GM12878 (cell line): ENCODE data around the gene CXCL12. TPM values are rescaled to one million over a fixed set of nuclear protein-coding genes. Genes with fewer than 3 reads are reported as not detected.

Experiments used
- ATAC-seq: fragments of 200-7000 bp; cut with Tn5 transposase; 3 replicates; pipeline ENCODE4 v1.9.1; 2020; ENCODE audit warnings: mild to moderate bottlenecking, moderate library complexity
- BruUV-seq: library from RNA; stranded (reverse); fragments of 400-500 nt; replicated peaks from 2 replicates; lab custom pipeline; 2021; lab: Mats Ljungman, UMichigan
- CTCF ChIA-PET: fragments of 300-600 bp; sonication (Branson Sonifier 250); formaldehyde crosslinking; extraction: SDS; loops from one replicate; lab custom pipeline; 2021; ENCODE audit warnings: inconsistent platforms; lab: Yijun Ruan, JAX
- POLR2A ChIA-PET: fragments of 350-600 bp; formaldehyde crosslinking; extraction: SDS; loops from one replicate; lab custom pipeline; 2021; ENCODE audit warnings: inconsistent platforms; lab: Charles Lee
- RAD21 ChIA-PET: fragments of 300-600 bp; sonication (Branson Sonifier 250); formaldehyde crosslinking; loops from one replicate; lab custom pipeline; 2023; ENCODE audit warnings: antibody characterized with exemption; ENCODE audit not compliant: unreplicated experiment; lab: Charles Lee
- SMC1A ChIA-PET: fragments of 300-600 bp; sonication (Branson Sonifier 250); formaldehyde crosslinking; loops from one replicate; lab custom pipeline; 2023; ENCODE audit not compliant: unreplicated experiment, uncharacterized antibody; lab: Charles Lee
- DNase-seq: peaks from one replicate; pipeline ENCODE4 v3.0.0-alpha.2; 2011; ENCODE audit warnings: low read depth, low spot score
- FAIRE-seq: peaks from 3 replicates; lab custom pipeline; 2011; peaks lifted over from hg19 to GRCh38; lab: Jason Lieb, UNC
- H2AFZ ChIP-seq: 2 replicates; pipeline ENCODE4 v1.6.0; 2011; ENCODE audit warnings: low read depth, low read length, control low read depth; ENCODE audit not compliant: control insufficient read depth
- H3K27ac ChIP-seq: 2 replicates; pipeline ENCODE4 v1.5.1; 2011; ENCODE audit warnings: control low read depth; ENCODE audit not compliant: control insufficient read depth, insufficient read depth
- H3K27me3 ChIP-seq, 2 experiments: replicated peaks in 1 of 2; 2 replicates each; pipeline versions ENCODE4 v1.6.0 to v1.6.1; 2011; ENCODE audit warnings: low read length in 1 of 2; ENCODE audit not compliant: control insufficient read depth in 2 of 2, insufficient read depth in 2 of 2
- H3K36me3 ChIP-seq, 2 experiments: 2 replicates each; pipeline ENCODE4 v1.5.1; 2011; ENCODE audit warnings: low read length in 1 of 2; ENCODE audit not compliant: control insufficient read depth in 2 of 2, insufficient read depth in 2 of 2
- H3K4me1 ChIP-seq: 2 replicates; pipeline ENCODE4 v1.6.1; 2011; ENCODE audit warnings: mild to moderate bottlenecking, low read length, moderate library complexity, mixed read lengths; ENCODE audit not compliant: control insufficient read depth, insufficient read depth
- H3K4me2 ChIP-seq: 2 replicates; pipeline ENCODE4 v1.6.0; 2011; ENCODE audit warnings: control low read depth; ENCODE audit not compliant: control insufficient read depth, insufficient read depth
- H3K4me3 ChIP-seq: fragments of 200-600 bp; sonication (generic); 2 replicates; pipeline ENCODE4 v1.5.1; 2016
- H3K79me2 ChIP-seq: 2 replicates; pipeline ENCODE4 v1.6.0; 2011; ENCODE audit warnings: low read length; ENCODE audit not compliant: control insufficient read depth, insufficient read depth
- H3K9ac ChIP-seq: 2 replicates; pipeline ENCODE4 v1.8.0; 2011; ENCODE audit warnings: low read length, control low read depth, mixed read lengths; ENCODE audit not compliant: control insufficient read depth, insufficient read depth
- H3K9me3 ChIP-seq: replicated peaks from 3 replicates; pipeline ENCODE4 v1.5.1; 2011; ENCODE audit warnings: mild to moderate bottlenecking, low read length; ENCODE audit not compliant: control insufficient read depth, insufficient read depth
- H4K20me1 ChIP-seq: 2 replicates; pipeline ENCODE4 v1.6.0; 2011; ENCODE audit not compliant: control insufficient read depth, insufficient read depth
- BHLHE40 ChIP-seq, 2 experiments: fragments of 450-650 bp in 1 of 2; IDR thresholded peaks; 2 replicates each; pipeline ENCODE4 v1.6.1; 2011 to 2017; ENCODE audit warnings: low read depth in 2 of 2, borderline replicate concordance in 1 of 2, improper control_type of control experiment in 1 of 2, low read length in 1 of 2, mild to moderate bottlenecking in 1 of 2
- CEBPB ChIP-seq, 2 experiments: fragments of 150-350 bp in 1 of 2; IDR thresholded peaks; 2 replicates each; pipeline ENCODE4 v1.6.1; 2012 to 2014; ENCODE audit warnings: low read depth in 2 of 2, low read length in 2 of 2, borderline replicate concordance in 1 of 2, inconsistent platforms in 1 of 2
- HDGF ChIP-seq: fragments of 450-650 bp; IDR thresholded peaks from 2 replicates; pipeline ENCODE4 v1.6.1; 2016; ENCODE audit warnings: antibody characterized with exemption
- IRF4 ChIP-seq: IDR thresholded peaks from 2 replicates; pipeline ENCODE4 v1.6.1; 2011; ENCODE audit warnings: low read depth, low read length
- MYB ChIP-seq: fragments of 150-350 bp; IDR thresholded peaks from 2 replicates; pipeline ENCODE4 v1.6.1; 2014; ENCODE audit warnings: mild to moderate bottlenecking, low read depth, low read length, borderline replicate concordance
- POLR2A ChIP-seq: IDR thresholded peaks from 2 replicates; pipeline ENCODE4 v1.6.1; 2011; ENCODE audit warnings: low read depth, mild to moderate bottlenecking, low read length
- SIN3A ChIP-seq: IDR thresholded peaks from 2 replicates; pipeline ENCODE4 v1.6.1; 2012; ENCODE audit warnings: low read depth, low read length, improper control_type of control experiment
- STAT1 ChIP-seq: fragments of 450-650 bp; conservative IDR thresholded peaks from 2 replicates; pipeline ENCODE4 v1.6.1; 2014; ENCODE audit warnings: antibody characterized with exemption, mild to moderate bottlenecking
- TAF1 ChIP-seq: IDR thresholded peaks from 2 replicates; pipeline ENCODE4 v1.6.1; 2011; ENCODE audit warnings: mild to moderate bottlenecking, low read depth, low read length, borderline replicate concordance
- WGBS: methylation state at CpG from one replicate; pipeline ENCODE4 v1.1.6; 2016; ENCODE audit warnings: low lambda C conversion rate; ENCODE audit not compliant: insufficient replicate concordance, insufficient coverage; ENCODE audit errors: missing lambda C conversion rate; 5-methylcytosine and 5-hydroxymethylcytosine counted together
- in situ Hi-C: fragments of 300-500 bp; cut with MboI; formaldehyde crosslinking; loops from 9 replicates; pipeline ENCODE4 v1.14.3; 2018; ENCODE audit warnings: mixed read lengths
- intact Hi-C: fragments of 100-400 bp; cut with micrococcal nuclease; formaldehyde crosslinking; loops from one replicate; pipeline ENCODE4 v1.14.2; 2022; ENCODE audit not compliant: unreplicated experiment
- polyA plus RNA-seq, 11 experiments: library from polyadenylated mRNA; depleted of rRNA in 4 of 11; unstranded in 6 of 11; stranded (reverse) in 5 of 11; fragments of >200 nt; fragmentation: Nextera tagmentation in 4 of 11; fragmentation: Illumina TruSeq in 1 of 11; extraction: Ambion mirVana in 4 of 11; extraction: Trizol in 1 of 11; gene quantifications; 1 replicate in 1 of 11; 2 replicates in 10 of 11; pipeline versions ENCODE4 v1.2.1 to v1.2.3, GENCODE V29; 2011 to 2016; ENCODE audit warnings: inconsistent platforms in 2 of 11, missing spikeins in 2 of 11, low read depth in 1 of 11
- total RNA-seq, 4 experiments: library from RNA; depleted of rRNA in 3 of 4; stranded (reverse); fragments of >200 nt in 3 of 4; fragmentation: Illumina TruSeq in 1 of 4; extraction: Trizol in 1 of 4; gene quantifications; 2 replicates each; pipeline versions ENCODE4 v1.2.1 to v1.2.3, GENCODE V29; 2013 to 2021
- TF ChIP-seq, protein P1 (sequence below): IDR thresholded peaks from 2 replicates; pipeline ENCODE4 v1.6.1; 2011; ENCODE audit warnings: borderline replicate concordance, low read depth, mild to moderate bottlenecking, moderate library complexity, low read length; ENCODE audit not compliant: insufficient read depth, poor library complexity, severe bottlenecking
- TF ChIP-seq, protein P2 (sequence below): fragments of 450-650 bp; IDR thresholded peaks from 2 replicates; pipeline ENCODE4 v1.6.1; 2017; ENCODE audit warnings: low read depth, mild to moderate bottlenecking, moderate library complexity

Gene CXCL12
- total and polyA plus RNA-seq, 10 of the 15 experiments (the other 5 are each of a cell fraction or from before 2014, with no cell fraction given): 0.03 to 4.5 (median 0.53) TPM

DNA sequence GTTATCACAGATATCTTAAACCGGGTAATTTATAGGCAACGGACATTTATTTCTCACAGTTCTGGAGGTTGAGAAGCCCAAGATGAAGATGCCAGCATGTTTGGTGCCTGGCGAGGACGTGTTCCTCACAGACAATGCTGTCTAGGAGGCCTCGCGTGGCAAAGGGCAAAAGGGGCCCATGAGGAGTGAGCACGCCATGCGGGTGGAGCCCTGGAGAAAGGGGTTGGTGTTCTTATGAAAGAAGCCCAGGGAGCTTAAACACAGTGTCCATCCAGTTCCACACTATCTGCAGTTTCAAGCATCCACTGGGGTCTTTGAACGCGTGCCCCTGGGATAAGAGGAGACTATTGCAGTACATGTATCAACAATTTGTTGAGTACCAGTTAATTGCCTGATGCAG, 51.4 kb downstream of the CXCL12 start (continued):
- TF ChIP-seq, protein P1, sequence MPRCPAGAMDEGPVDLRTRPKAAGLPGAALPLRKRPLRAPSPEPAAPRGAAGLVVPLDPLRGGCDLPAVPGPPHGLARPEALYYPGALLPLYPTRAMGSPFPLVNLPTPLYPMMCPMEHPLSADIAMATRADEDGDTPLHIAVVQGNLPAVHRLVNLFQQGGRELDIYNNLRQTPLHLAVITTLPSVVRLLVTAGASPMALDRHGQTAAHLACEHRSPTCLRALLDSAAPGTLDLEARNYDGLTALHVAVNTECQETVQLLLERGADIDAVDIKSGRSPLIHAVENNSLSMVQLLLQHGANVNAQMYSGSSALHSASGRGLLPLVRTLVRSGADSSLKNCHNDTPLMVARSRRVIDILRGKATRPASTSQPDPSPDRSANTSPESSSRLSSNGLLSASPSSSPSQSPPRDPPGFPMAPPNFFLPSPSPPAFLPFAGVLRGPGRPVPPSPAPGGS: no peak
- TF ChIP-seq, all 136 proteins: peak for 0

DNA sequence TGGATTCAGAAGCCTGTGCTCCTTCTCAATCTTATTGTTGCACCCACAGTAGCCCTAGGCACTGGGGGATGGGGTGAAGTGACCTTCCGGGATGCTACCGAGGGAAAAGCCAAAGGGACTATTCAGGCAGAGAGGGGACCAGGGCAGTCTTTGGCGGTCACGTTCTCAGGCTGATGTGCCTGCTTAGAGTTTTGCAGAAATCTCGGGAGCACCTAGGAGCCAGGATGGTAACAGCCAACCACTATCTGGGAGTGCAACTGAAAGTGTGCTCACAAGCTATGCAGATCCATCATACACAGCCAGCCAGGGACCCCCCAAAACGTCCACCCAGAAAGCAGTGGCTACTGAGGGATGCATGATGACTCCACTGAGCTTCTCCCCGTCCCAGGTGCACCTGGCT, 52.4 kb downstream of the CXCL12 start:
- BruUV-seq: no TSS peak
- H3K36me3 ChIP-seq: no peaks in the 10 kb centered on the region
- no peaks in the 10 kb centered on the region for H3K79me2 ChIP-seq
- H4K20me1 ChIP-seq: no peaks in the 10 kb centered on the region
- in situ Hi-C loops: no loop called here
- H3K4me1 ChIP-seq: no peaks in the 10 kb centered on the region
- CTCF ChIA-PET: no interaction called here
- no peak for TF ChIP-seq STAT1
- TF ChIP-seq, all 136 proteins: peak for 0
- DNase-seq (no peak), ATAC-seq (no peak), FAIRE-seq (no peak)
- Histone ChIP-seq H3K9me3 (no peaks in the 10 kb centered on the region), H3K27me3 (no peaks in the 10 kb centered on the region), H3K4me3 (no peak overlapping the region), H3K9ac (no peak overlapping the region), H3K4me2 (no peak overlapping the region), H3K27ac (no peak overlapping the region), H2AFZ (no peak overlapping the region)
- WGBS: 45% methylated on average over 7 of the region's 7 CpGs
- POLR2A ChIA-PET: no interaction called here
- intact Hi-C loops: no loop called here
- RAD21 ChIA-PET: no interaction called here
- SMC1A ChIA-PET: no interaction called here

DNA sequence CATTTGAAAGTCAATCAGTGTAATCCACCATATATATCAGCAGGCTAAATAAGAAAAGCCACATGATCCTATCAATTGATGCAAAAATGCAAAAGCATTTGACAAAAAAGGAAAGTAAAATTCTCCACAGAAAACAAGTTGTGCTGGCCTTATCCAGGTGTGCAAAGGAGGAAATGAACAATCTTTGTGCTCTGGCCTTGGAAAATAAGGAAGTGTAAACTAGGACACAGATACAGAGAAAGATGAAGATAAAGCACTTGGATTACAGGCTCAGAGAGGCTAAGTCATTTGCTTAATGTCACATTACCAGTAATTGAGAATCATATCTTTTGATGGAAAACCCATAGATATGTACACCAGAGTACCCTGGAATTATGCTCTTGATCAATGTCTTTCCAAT, 54.5 kb downstream of the CXCL12 start:
- no peaks in the 10 kb centered on the region for H3K27me3 ChIP-seq
- intact Hi-C loops: no loop called here
- H3K27ac ChIP-seq: no peak overlapping the region
- DNase-seq: no peak
- TF ChIP-seq BHLHE40 (IDR thresholded peaks at IDR 0.05; ENCODE audit: borderline replicate concordance in 1 of 2, low read depth in 2 of 2, low read length in 1 of 2) (no peak), SIN3A (no peak), HDGF (no peak), TAF1 (no peak), POLR2A (no peak), IRF4 (no peak), CEBPB (IDR thresholded peaks at IDR 0.05; ENCODE audit: borderline replicate concordance in 1 of 2, low read depth in 2 of 2, low read length in 2 of 2) (no peak), MYB (no peak)
- TF ChIP-seq, protein P2, sequence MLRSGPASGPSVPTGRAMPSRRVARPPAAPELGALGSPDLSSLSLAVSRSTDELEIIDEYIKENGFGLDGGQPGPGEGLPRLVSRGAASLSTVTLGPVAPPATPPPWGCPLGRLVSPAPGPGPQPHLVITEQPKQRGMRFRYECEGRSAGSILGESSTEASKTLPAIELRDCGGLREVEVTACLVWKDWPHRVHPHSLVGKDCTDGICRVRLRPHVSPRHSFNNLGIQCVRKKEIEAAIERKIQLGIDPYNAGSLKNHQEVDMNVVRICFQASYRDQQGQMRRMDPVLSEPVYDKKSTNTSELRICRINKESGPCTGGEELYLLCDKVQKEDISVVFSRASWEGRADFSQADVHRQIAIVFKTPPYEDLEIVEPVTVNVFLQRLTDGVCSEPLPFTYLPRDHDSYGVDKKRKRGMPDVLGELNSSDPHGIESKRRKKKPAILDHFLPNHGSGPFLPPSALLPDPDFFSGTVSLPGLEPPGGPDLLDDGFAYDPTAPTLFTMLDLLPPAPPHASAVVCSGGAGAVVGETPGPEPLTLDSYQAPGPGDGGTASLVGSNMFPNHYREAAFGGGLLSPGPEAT: no peak
- FAIRE-seq: no peak
- ChIA-PET RAD21 (no interaction called here), CTCF (no interaction called here), SMC1A (no interaction called here), POLR2A (no interaction called here)
- BruUV-seq: no TSS peak
- in situ Hi-C loops: no loop called here
- H2AFZ ChIP-seq: no peak overlapping the region
- no peak overlapping the region for H3K4me2 ChIP-seq
- no peaks in the 10 kb centered on the region for H3K79me2 ChIP-seq
- no peaks in the 10 kb centered on the region for H3K36me3 ChIP-seq
- ATAC-seq: no peak
- no peaks in the 10 kb centered on the region for H4K20me1 ChIP-seq
- no peaks in the 10 kb centered on the region for H3K4me1 ChIP-seq
- H3K4me3 ChIP-seq: no peak overlapping the region
- H3K9ac ChIP-seq: no peak overlapping the region
- H3K9me3 ChIP-seq: no peaks in the 10 kb centered on the region
